HPDE6-E6E7 (cell line): ENCODE data around the gene EMC8.

Source experiments
- DNase-seq: peaks from one replicate; pipeline ENCODE4 v3.0.0; 2011; ENCODE audit warnings: missing footprints; ENCODE audit errors: extremely low spot score

The EMC8 gene

DNA sequence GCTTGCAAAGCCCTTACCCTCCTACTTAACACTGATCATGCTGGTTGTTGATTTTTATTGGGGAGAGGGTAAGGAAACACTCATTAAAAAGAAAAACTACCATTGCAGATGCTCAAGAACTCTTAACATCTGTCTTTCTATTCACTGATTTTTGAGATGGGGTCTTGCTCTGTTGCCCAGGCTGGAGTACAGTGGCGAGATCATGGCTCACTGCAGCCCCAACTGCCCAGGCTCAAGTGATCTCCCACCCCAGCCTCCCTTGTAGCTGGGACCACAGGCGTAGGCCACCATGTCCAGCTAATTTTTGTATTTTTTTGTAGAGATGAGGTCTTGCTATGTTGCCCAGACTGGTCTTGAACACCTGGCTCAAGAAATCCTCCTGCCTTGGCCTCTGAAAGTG, 14.5 kb downstream of the EMC8 start:
- no peak for DNase-seq

GRCh38 chr16:85783441-85783840, 15.9 kb downstream of the EMC8 start:
- DNase-seq: no peak

DNA sequence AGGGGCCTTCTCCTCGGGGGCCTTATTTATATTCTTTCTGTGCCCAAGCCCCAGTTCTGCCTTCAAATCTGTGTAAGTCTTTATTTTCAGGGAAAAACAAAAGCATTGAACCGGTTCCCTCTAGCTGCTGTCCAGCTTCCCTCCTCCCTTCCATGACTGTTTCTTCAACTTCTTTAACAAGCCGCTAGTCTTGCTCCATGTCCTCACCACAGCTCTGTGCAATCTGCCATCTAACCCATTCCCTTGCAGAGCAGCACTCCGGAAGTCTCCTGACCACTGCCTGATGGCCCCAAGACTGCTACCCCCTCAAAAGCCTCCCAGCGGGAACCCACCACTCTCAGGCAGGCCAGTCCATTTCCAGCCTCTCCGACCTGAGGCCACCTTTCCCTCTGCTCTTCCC, 16.9 kb downstream of the EMC8 start:
- no peak for DNase-seq

DNA sequence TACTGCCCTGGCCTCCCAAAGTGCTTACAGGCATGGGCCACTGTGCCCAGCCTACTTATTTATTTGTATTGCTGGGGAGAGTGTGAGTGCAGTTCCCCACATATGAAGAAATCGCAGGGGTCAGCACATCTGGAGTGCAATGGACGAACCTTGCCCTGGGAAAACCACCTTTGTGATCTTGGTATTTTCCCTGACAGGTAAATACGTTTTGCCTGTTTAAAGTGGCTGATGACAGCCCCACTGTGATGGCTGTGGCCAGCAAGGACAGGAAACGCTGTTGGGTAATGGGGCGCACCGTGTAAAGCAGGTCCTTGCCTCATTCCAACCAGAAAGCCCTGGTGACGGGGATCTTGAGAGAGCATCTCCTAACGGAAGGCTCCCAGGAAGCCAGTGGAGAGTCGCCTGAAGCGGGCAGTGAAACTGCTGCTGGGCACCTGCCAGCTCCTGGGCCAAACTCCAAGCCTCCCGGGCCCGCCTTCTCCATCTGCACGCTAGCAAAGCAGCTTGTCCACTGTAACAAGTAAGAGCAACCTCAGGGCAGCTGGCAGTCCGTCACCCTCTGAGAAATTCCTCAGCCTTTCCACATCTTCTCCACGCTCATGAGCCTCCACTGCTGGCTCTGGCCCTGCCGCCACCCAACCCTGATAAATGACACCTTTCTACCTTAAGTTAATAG, 17.5 kb downstream of the EMC8 start:
- no peak for DNase-seq

DNA sequence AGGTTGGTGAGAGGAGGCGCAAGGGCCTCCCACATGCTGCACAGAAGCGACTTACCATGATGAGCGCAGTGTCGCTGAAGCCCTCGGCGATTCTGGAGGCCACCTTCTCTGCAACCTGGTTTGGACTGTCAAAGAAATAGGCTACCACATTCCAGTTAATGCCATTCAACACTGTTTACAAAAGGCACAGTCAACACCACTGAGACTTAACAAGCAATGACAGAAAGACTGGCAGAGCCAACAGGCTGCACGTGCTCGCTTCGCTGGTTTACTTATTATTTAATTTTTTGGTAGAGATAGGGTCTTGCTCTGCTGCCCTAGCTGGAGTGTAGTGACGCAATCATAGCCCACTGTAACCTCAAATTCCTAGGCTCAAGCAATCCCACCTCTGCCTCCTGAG, 18.2 kb downstream of the EMC8 start:
- DNase-seq: no peak

GRCh38 chr16:85780281-85780680, 19.1 kb downstream of the EMC8 start:
- no peak for DNase-seq

DNA sequence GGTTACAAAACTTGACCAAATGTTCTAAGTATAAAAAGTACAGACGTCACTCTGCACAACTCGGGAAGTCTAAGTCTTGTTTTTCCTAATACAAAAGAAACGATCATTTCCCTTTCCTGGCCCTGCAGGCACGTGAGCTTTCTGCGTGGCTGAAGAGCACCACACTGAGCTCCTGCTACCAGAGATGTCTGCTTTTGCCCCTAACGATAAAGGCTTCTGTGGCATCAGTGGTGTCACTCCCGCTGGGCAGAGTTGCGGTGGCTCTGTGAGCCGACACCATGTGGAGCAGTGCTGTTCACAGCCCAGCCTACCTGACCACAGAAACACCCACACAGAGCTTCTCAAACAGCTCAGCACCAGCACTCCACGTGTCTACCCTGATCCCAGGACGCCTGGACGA, 20.5 kb downstream of the EMC8 start:
- no peak for DNase-seq

GRCh38 chr16:85777583-85778310, 21.6 kb downstream of the EMC8 start:
- DNase-seq: peak; percentile 77

DNA sequence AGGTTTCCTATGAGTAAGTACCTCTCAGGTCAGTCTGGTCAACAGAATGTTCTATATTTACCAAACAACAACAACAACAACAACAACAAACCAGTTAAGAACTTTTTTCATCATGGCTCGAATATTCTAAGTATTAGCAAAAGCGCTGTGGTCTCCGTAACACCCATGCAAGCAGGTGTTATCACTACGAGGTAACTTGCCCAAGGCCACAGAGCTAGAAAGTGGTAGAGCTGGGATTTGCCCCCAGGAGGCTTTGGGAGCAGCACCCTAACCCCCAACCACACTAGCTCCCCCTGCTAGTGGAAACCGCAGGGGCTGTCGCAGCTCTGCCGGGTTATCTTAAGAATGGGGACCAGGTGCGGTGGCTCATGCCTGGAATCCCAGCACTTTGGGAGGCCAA, 24.5 kb downstream of the EMC8 start:
- no peak for DNase-seq

- DNase-seq: no peak
Observed at GRCh38 chr16:85774136-85774535, 25.2 kb downstream of the EMC8 start.

- DNase-seq: no peak
Observed at GRCh38 chr16:85773044-85773443, 26.3 kb downstream of the EMC8 start.

DNA sequence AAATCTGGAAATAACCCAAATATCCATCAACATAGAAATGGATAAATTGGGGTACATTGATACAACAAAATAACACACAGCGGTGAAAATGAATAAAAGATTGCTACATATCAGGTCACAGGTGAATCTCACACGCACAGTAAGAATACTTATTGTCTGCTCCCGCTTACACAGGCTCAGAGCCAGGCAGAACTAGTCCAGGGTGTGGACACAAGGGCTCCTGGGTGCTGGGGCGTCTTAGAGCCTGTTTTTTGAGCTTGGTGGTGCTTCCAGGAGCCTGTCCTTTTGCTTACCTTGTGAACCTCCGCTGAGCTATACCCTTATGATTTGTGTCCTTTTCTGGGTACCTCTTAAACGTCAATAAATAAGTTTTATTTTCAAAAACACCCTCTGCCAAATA, 28.6 kb downstream of the EMC8 start:
- DNase-seq: no peak

DNA sequence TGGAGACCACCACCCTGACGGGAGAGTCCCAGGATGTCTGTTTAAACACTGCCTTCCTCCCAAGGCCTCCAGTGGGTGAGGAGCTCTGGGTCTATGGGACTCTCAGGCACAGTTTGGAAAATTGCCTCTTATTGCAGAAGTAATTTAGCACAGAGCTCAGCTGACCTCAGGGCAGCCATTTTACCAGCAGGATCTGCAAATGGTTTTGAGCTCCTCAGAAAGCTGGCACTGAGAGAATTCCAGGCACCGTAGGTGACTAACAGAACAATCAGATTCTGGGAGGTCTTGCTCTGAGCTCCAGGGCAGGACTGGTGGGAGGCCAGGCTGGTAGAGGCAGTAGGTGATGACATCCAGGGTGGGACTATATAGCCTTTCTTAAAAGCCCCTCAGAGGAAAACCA, 31.1 kb downstream of the EMC8 start:
- DNase-seq: no peak

GRCh38 chr16:85767531-85767930, 31.8 kb downstream of the EMC8 start:
- DNase-seq: peak; percentile 99

- DNase-seq: no peak
Observed at GRCh38 chr16:85765767-85766166, 33.6 kb downstream of the EMC8 start.

DNA sequence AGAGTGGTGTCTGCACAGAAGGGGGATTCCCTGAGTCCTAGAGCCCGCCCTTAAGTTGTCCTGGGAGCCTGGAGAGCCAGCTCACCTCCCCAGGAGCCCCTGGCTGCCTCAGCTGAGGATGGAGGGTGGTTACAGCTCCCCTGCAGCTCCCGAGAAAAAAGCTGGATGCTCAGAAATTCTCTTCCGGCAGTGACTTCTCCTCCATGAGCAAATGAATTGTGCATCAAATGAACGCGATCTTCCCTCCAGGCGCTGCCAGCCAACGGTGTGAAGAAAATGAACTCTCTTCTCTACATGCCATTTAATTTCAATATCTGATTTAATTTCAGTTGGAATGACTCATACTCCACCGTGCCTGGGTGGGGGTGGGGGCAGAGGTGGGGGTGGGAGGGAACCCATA, 34.1 kb downstream of the EMC8 start:
- DNase-seq: no peak

DNA sequence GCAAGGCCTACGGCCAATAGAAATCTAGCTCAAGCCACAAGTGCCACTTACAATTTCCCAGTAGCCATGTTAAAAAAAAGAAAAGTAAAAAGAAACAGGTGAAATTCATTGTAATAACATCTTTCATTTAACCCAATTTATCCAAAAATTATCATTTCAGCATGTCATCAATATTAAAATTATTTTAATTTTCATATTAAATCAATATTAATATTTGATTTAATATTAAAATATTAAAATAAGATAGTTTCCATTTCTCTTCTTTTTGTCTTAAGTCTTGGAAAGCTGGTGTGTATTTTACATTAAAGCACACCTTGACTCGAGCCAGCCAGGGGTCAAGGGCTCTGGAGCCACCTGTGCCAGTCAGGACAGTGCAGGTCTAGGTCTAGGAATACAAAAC, 35.7 kb downstream of the EMC8 start:
- DNase-seq: no peak

DNA sequence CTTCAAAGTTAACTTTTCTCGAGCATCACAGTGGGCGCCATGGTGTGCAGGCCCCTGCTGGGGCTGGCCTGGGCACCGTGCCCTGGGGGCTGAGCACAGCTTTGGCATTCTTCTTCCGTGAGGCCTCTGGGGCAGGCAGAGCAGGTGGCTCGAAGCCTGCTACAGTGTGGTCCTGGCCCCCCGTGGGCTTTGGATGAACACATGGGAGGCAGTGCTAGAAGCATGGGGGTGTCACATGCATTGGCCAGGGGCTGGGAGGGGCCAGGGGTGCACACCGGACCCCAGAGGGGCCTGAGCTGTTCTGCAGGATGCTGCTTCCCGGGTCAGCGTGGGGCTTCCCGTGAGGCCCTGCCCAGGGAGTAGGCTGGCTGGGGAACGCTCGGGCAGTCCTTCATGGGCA, 36.4 kb downstream of the EMC8 start:
- no peak for DNase-seq

GRCh38 chr16:85761861-85762260, 37.5 kb downstream of the EMC8 start:
- DNase-seq: no peak

DNA sequence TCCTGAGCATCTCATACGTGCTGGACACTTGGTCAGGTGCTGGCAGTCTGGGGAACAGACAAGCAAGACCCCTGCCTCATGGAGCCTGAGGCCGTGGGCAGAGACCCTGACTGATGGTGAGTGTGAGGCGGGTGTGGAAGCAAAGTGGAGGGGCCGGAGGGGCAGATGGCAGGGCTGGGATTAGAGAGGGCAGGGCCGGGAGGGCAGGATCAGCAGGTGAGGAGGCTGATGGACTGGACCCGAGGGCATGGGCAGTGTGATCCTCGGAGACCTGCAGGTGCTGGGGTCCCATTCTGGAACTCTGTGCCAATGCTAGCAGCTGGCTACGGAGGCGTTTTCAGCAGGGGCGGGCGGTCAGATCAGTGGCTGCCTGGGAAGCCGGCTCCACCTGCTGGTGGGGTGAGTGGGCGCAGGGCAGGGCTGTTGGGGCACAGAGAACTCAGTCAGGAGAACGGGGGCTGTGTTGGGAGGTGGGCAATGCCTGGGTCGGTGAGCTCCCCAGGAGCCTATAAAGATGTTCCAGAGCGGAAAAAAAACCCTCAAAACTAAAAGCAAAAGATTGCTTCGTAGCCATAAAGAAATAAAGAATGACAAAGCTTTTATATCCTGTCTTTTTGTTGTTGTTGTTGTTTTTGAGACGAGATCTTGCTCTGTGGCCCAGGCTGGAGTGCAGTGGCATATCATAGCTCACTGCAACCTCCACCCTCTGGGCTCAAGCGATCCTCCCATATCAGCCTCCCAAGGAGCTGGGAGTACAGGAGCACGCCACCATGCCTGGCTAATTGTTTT, 39.5 kb downstream of the EMC8 start:
- no peak for DNase-seq

- no peak for DNase-seq
Observed at GRCh38 chr16:85759136-85759535, 40.2 kb downstream of the EMC8 start.

DNA sequence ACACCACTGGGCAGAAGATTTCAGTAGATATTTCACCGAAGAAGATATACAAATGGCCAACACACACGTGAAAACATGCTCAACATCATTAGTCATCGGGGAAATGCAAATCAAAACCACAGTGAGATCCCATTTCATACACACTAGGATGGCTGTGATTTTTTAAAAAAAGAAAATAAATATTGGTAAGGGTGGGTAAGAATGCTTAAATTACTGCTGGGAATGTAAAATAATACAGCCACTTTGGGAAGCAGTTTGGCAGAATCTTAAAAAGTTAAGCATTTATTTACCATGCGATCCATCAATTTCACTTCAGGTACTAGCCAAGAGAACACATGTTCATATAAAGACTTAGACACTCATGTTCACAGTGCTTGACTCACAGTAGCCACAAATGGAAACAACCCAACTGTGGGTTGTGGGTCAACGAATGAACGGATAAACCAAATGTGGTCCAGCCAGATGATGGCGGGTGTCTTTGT, 42.0 kb downstream of the EMC8 start:
- no peak for DNase-seq
